WTC11 (cell line): ENCODE results near the gene XKR3. TPM values are rescaled to one million over a fixed set of nuclear protein-coding genes. Genes with fewer than 3 reads are reported as not detected.
"Not testable (repeated sequence)": the region's sequence is repeated elsewhere in the genome, so short reads cannot be mapped to it uniquely, and the experiment has no call there.

Experiments used
- ATAC-seq: fragments of 200-7000 bp; cut with Tn5 transposase; 2 replicates; pipeline ENCODE4 v1.10.0; 2021; ENCODE audit warnings: mild to moderate bottlenecking, moderate library complexity
- CTCF ChIA-PET: fragments of 300-600 bp; sonication (Branson Sonifier 250); formaldehyde crosslinking; loops from one replicate; lab custom pipeline; 2021; ENCODE audit warnings: antibody characterized with exemption; lab: Charles Lee
- POLR2A ChIA-PET: fragments of 350-600 bp; sonication (Branson Sonifier 250); formaldehyde crosslinking; loops from one replicate; lab custom pipeline; 2021; ENCODE audit warnings: antibody characterized with exemption; lab: Charles Lee
- DNase-seq: peaks from one replicate; pipeline ENCODE4 v3.0.0; 2021; ENCODE audit warnings: low spot score
- H3K27ac Mint-ChIP-seq: 2 replicates; pipeline ENCODE4 v1.8.0; 2021; ENCODE audit warnings: mixed read lengths
- H3K27me3 Mint-ChIP-seq: 2 replicates; pipeline ENCODE4 v1.8.0; 2021; ENCODE audit warnings: low read depth, mild to moderate bottlenecking, moderate library complexity, mixed read lengths
- H3K36me3 Mint-ChIP-seq: 2 replicates; pipeline ENCODE4 v1.8.0; 2021; ENCODE audit warnings: mixed read lengths
- H3K4me1 Mint-ChIP-seq: 2 replicates; pipeline ENCODE4 v1.8.0; 2022; ENCODE audit warnings: mixed read lengths
- H3K4me3 Mint-ChIP-seq: 2 replicates; pipeline ENCODE4 v1.8.0; 2021; ENCODE audit warnings: mild to moderate bottlenecking, moderate library complexity, mixed read lengths
- H3K9me3 Mint-ChIP-seq: 2 replicates; pipeline ENCODE4 v1.8.0; 2021; ENCODE audit warnings: mixed read lengths
- ARID4B ChIP-seq: sonication (generic); formaldehyde crosslinking; IDR thresholded peaks from 2 replicates; pipeline ENCODE4 v1.8.0; 2023; ENCODE audit warnings: missing genetic modification reagents, mild to moderate bottlenecking, borderline replicate concordance
- E2F5 ChIP-seq: sonication (generic); formaldehyde crosslinking; IDR thresholded peaks from 2 replicates; pipeline ENCODE4 v1.8.1; 2022; ENCODE audit warnings: mild to moderate bottlenecking, moderate library complexity, missing genetic modification reagents
- EMX1 ChIP-seq: fragments of 250-450 bp; sonication (Bioruptor Pico); IDR thresholded peaks from 2 replicates; pipeline ENCODE4 v1.8.0; 2021; ENCODE audit warnings: mild to moderate bottlenecking
- FOXK1 ChIP-seq: sonication (generic); formaldehyde crosslinking; IDR thresholded peaks from 2 replicates; pipeline ENCODE4 v1.8.0; 2022; ENCODE audit warnings: mild to moderate bottlenecking, moderate library complexity, missing genetic modification reagents
- OVOL2 ChIP-seq: fragments of 250-450 bp; sonication (Bioruptor Pico); IDR thresholded peaks from 2 replicates; pipeline ENCODE4 v1.9.0; 2021; ENCODE audit warnings: mild to moderate bottlenecking, borderline replicate concordance
- RELA ChIP-seq: sonication (generic); formaldehyde crosslinking; IDR thresholded peaks from 2 replicates; pipeline ENCODE4 v1.8.1; 2022; ENCODE audit warnings: missing genetic modification reagents, mild to moderate bottlenecking, borderline replicate concordance
- SMAD4 ChIP-seq: sonication (generic); formaldehyde crosslinking; IDR thresholded peaks from 2 replicates; pipeline ENCODE4 v1.8.0; 2022; ENCODE audit warnings: mild to moderate bottlenecking, missing genetic modification reagents
- USF2 ChIP-seq: sonication (generic); formaldehyde crosslinking; IDR thresholded peaks from 2 replicates; pipeline ENCODE4 v1.8.1; 2023; ENCODE audit warnings: mild to moderate bottlenecking, missing genetic modification reagents, moderate library complexity
- ZBTB21 ChIP-seq: sonication (generic); formaldehyde crosslinking; IDR thresholded peaks from 2 replicates; pipeline ENCODE4 v1.8.1; 2023; ENCODE audit warnings: mild to moderate bottlenecking, missing genetic modification reagents, borderline replicate concordance
- ZNF219 ChIP-seq: sonication (generic); formaldehyde crosslinking; IDR thresholded peaks from 2 replicates; pipeline ENCODE4 v1.8.0; 2023; ENCODE audit warnings: missing genetic modification reagents, mild to moderate bottlenecking, borderline replicate concordance
- ZNF281 ChIP-seq: sonication (generic); formaldehyde crosslinking; IDR thresholded peaks from 2 replicates; pipeline ENCODE4 v1.8.0; 2023; ENCODE audit warnings: mild to moderate bottlenecking, missing genetic modification reagents
- total RNA-seq: library from RNA; stranded (reverse); gene quantifications from 3 replicates; pipeline ENCODE4 v1.2.3, GENCODE V29; 2021

Gene XKR3
- total RNA-seq, 1 experiment from 2014 or later: not detected

- TF ChIP-seq ZNF281 (CRISPR knock-in tag) (no peak), FOXK1 (CRISPR knock-in tag) (no peak), E2F5 (no peak), OVOL2 (no peak), RELA (no peak), SMAD4 (CRISPR knock-in tag) (no peak), EMX1 (CRISPR knock-in tag) (no peak), ARID4B (no peak), USF2 (CRISPR knock-in tag) (no peak), ZNF219 (no peak)
Measured at GRCh38 chr22:16800358-16800757, 24.9 kb downstream of the XKR3 start (continued).

- peaks cover 49% of the 10 kb centered on the region for H3K36me3 Mint-ChIP-seq
- H3K4me1 Mint-ChIP-seq: peaks cover 30% of the 10 kb centered on the region
- ATAC-seq, DNase-seq, CTCF ChIA-PET, H3K4me3 Mint-ChIP-seq, H3K27me3 Mint-ChIP-seq, POLR2A ChIA-PET, H3K27ac Mint-ChIP-seq: not testable (repeated sequence)
- H3K9me3 Mint-ChIP-seq: peaks cover 79% of the 10 kb centered on the region
Measured at GRCh38 chr22:16795504-16795903, 29.7 kb downstream of the XKR3 start.

- Mint-ChIP-seq H3K27me3 (no peaks in the 10 kb centered on the region), H3K9me3 (peaks cover 82% of the 10 kb centered on the region), H3K36me3 (peaks cover 44% of the 10 kb centered on the region), H3K4me1 (peaks cover 28% of the 10 kb centered on the region), H3K4me3 (no peak overlapping the region), H3K27ac (no peak overlapping the region; the same call in 1 of the 2 replicates)
- no peak for ATAC-seq
- ChIA-PET CTCF (interaction anchor here (1.0 kb wide), 1 partner anchor 10 kb away, joined by 3 read pairs; no protein-coding TSS in a partner anchor), POLR2A (no interaction called here)
- TF ChIP-seq ZBTB21 (CRISPR knock-in tag): no peak
- no peak for TF ChIP-seq ZNF281 (CRISPR knock-in tag)
- TF ChIP-seq, all 79 proteins: peak for 0
- DNase-seq: no peak
Measured at GRCh38 chr22:16793831-16794230, 31.4 kb downstream of the XKR3 start.
